Nephron progenitor cell (in vitro differentiated cells): ENCODE results near the gene AVEN.

Experiments
- DNase-seq: peaks from one replicate; pipeline ENCODE4 v3.0.0; 2021
- H3K27ac Mint-ChIP-seq: 2 replicates; pipeline ENCODE4 v1.8.0; 2021; ENCODE audit warnings: mild to moderate bottlenecking, moderate library complexity, mixed read lengths
- H3K27me3 Mint-ChIP-seq: 2 replicates; pipeline ENCODE4 v1.8.0; 2021; ENCODE audit warnings: mild to moderate bottlenecking, low read depth, mixed read lengths; ENCODE audit not compliant: poor library complexity
- H3K36me3 Mint-ChIP-seq: 2 replicates; pipeline ENCODE4 v1.8.0; 2021; ENCODE audit warnings: low read depth, mixed read lengths
- H3K4me1 Mint-ChIP-seq: 2 replicates; pipeline ENCODE4 v1.8.0; 2021; ENCODE audit warnings: mixed read lengths
- H3K4me3 Mint-ChIP-seq: 2 replicates; pipeline ENCODE4 v1.8.0; 2021; ENCODE audit warnings: mild to moderate bottlenecking, moderate library complexity, mixed read lengths
- H3K9me3 Mint-ChIP-seq: 2 replicates; pipeline ENCODE4 v1.8.0; 2021; ENCODE audit warnings: mild to moderate bottlenecking, moderate library complexity, mixed read lengths
- CTCF ChIP-seq: fragments of 200-600 bp; sonication (generic); IDR thresholded peaks from 2 replicates; pipeline ENCODE4 v1.5.0; 2021; ENCODE audit warnings: antibody characterized with exemption

AVEN gene

GRCh38 chr15:34076785-34077184 is 37.8 kb upstream of the AVEN start:
- Mint-ChIP-seq H3K9me3 (no peaks in the 10 kb centered on the region), H3K4me1 (no peaks in the 10 kb centered on the region), H3K36me3 (no peaks in the 10 kb centered on the region), H3K27ac (no peak overlapping the region), H3K4me3 (no peak overlapping the region), H3K27me3 (peaks cover 3% of the 10 kb centered on the region)
- TF ChIP-seq CTCF, result no peak
- DNase-seq, result no peak

- no peak for TF ChIP-seq CTCF
- Mint-ChIP-seq H3K36me3 (no peaks in the 10 kb centered on the region), H3K9me3 (no peaks in the 10 kb centered on the region), H3K4me1 (no peaks in the 10 kb centered on the region), H3K27me3 (peaks cover 4% of the 10 kb centered on the region), H3K27ac (no peak overlapping the region), H3K4me3 (no peak overlapping the region)
- DNase-seq, result no peak
Measured at GRCh38 chr15:34070003-34070402, 31.0 kb upstream of the AVEN start.

- Mint-ChIP-seq H3K27me3 (peaks cover 8% of the 10 kb centered on the region), H3K4me1 (no peaks in the 10 kb centered on the region), H3K9me3 (no peaks in the 10 kb centered on the region), H3K36me3 (no peaks in the 10 kb centered on the region), H3K27ac (no peak overlapping the region), H3K4me3 (no peak overlapping the region)
- TF ChIP-seq CTCF, result no peak
- DNase-seq, result no peak
Measured at GRCh38 chr15:34065941-34066340, 26.9 kb upstream of the AVEN start.

GRCh38 chr15:34065261-34065660 is 26.3 kb upstream of the AVEN start:
- no peak for TF ChIP-seq CTCF
- H3K27me3 Mint-ChIP-seq, result peaks cover 8% of the 10 kb centered on the region
- H3K36me3 Mint-ChIP-seq, result no peaks in the 10 kb centered on the region
- H3K27ac Mint-ChIP-seq, result no peak overlapping the region
- no peak overlapping the region for H3K4me3 Mint-ChIP-seq
- no peak for DNase-seq
- no peaks in the 10 kb centered on the region for H3K9me3 Mint-ChIP-seq
- H3K4me1 Mint-ChIP-seq, result no peaks in the 10 kb centered on the region

GRCh38 chr15:34064438-34064837 is 25.4 kb upstream of the AVEN start:
- peaks cover 9% of the 10 kb centered on the region for H3K27me3 Mint-ChIP-seq
- H3K4me1 Mint-ChIP-seq, result no peaks in the 10 kb centered on the region
- H3K36me3 Mint-ChIP-seq, result no peaks in the 10 kb centered on the region
- no peaks in the 10 kb centered on the region for H3K9me3 Mint-ChIP-seq
- no peak overlapping the region for H3K27ac Mint-ChIP-seq
- DNase-seq, result no peak
- no peak for TF ChIP-seq CTCF
- no peak overlapping the region for H3K4me3 Mint-ChIP-seq

- Mint-ChIP-seq H3K27ac (no peak overlapping the region), H3K27me3 (peaks cover 7% of the 10 kb centered on the region), H3K4me3 (no peak overlapping the region), H3K9me3 (no peaks in the 10 kb centered on the region), H3K4me1 (no peaks in the 10 kb centered on the region), H3K36me3 (no peaks in the 10 kb centered on the region)
- DNase-seq, result no peak
- no peak for TF ChIP-seq CTCF
Measured at GRCh38 chr15:34059946-34060345, 20.9 kb upstream of the AVEN start.
